Gastrocnemius medialis (tissue), 4 donors: ENCODE measurements around the gene TINAG.

Experiments used
- POLR2A ChIP-seq, 2 donors: fragments of 450-650 bp; IDR thresholded peaks; one replicate each; pipeline ENCODE4 v1.6.1; 2017; ENCODE audit warnings: antibody characterized with exemption in 2 of 2, mild to moderate bottlenecking in 2 of 2, moderate library complexity in 2 of 2
- TF ChIP-seq, protein P1 (sequence below), 5 experiments: fragments of 450-650 bp in 3 of 5; fragments of 200-600 bp in 2 of 5; sonication (generic) in 2 of 5; IDR thresholded peaks in 4 of 5; conservative IDR thresholded peaks in 1 of 5; 1 replicate in 4 of 5; 2 replicates in 1 of 5; pipeline ENCODE4 v1.5.1; 2016 to 2019; ENCODE audit warnings: antibody characterized with exemption in 5 of 5, mild to moderate bottlenecking in 3 of 5, moderate library complexity in 3 of 5

DNA sequence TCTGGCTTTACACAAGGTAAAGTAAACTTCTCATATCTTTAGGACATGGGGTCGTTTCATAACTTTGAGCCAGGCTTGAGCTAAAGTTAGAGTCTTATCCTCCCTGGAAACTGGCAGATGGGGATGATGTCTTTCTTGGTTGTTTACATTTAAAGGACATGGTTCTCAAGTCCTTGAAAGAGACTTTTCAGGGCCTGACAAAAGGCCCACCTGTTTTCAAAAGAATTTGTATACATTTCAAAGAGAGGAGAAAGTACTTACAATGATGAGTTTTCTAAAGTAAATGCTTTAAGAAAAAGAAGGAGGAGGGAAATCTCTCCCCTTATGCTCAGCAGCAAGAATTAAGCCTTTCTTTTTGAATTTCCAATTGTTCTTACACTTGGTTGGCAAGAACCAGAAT is 45.7 kb upstream of the TINAG start:
- TF ChIP-seq, protein P1, sequence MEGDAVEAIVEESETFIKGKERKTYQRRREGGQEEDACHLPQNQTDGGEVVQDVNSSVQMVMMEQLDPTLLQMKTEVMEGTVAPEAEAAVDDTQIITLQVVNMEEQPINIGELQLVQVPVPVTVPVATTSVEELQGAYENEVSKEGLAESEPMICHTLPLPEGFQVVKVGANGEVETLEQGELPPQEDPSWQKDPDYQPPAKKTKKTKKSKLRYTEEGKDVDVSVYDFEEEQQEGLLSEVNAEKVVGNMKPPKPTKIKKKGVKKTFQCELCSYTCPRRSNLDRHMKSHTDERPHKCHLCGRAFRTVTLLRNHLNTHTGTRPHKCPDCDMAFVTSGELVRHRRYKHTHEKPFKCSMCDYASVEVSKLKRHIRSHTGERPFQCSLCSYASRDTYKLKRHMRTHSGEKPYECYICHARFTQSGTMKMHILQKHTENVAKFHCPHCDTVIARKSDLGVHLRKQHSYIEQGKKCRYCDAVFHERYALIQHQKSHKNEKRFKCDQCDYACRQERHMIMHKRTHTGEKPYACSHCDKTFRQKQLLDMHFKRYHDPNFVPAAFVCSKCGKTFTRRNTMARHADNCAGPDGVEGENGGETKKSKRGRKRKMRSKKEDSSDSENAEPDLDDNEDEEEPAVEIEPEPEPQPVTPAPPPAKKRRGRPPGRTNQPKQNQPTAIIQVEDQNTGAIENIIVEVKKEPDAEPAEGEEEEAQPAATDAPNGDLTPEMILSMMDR (IDR thresholded peaks at IDR 0.05 in 4 of 5, conservative IDR thresholded peaks at IDR 0.05 in 1 of 5): no peak
- TF ChIP-seq POLR2A (IDR thresholded peaks at IDR 0.05): no peak
